Karpas-422 (cell line): ENCODE data around the gene PGS1. TPM values are rescaled to one million over a fixed set of nuclear protein-coding genes. Genes with fewer than 3 reads are reported as not detected.
"Not testable (repeated sequence)": the region's sequence is repeated elsewhere in the genome, so short reads cannot be mapped to it uniquely, and the experiment has no call there.

Source experiments
- DNase-seq: peaks from one replicate; pipeline ENCODE4 v3.0.0-alpha.2; 2015
- H2AFZ ChIP-seq: fragments of 200-600 bp; sonication (generic); 2 replicates; pipeline ENCODE4 v1.6.1; 2014; ENCODE audit warnings: antibody characterized with exemption, low read length, mixed read lengths
- H3K27ac ChIP-seq: fragments of 200-600 bp; sonication (generic); 2 replicates; pipeline ENCODE4 v1.5.1; 2014; ENCODE audit warnings: mild to moderate bottlenecking, low read length, moderate library complexity
- H3K27me3 ChIP-seq: fragments of 200-600 bp; sonication (generic); 2 replicates; pipeline ENCODE4 v1.6.1; 2014; ENCODE audit warnings: low read length, mixed read lengths
- H3K36me3 ChIP-seq: fragments of 200-600 bp; sonication (generic); 2 replicates; pipeline ENCODE4 v1.6.1; 2014; ENCODE audit warnings: low read length, mixed read lengths; ENCODE audit not compliant: insufficient read depth
- H3K4me1 ChIP-seq: fragments of 200-600 bp; sonication (generic); 2 replicates; pipeline ENCODE4 v1.6.1; 2014; ENCODE audit warnings: mild to moderate bottlenecking, low read length, mixed read lengths
- H3K4me2 ChIP-seq: fragments of 200-600 bp; sonication (generic); 2 replicates; pipeline ENCODE4 v1.6.1; 2014; ENCODE audit warnings: low read length, low read depth, mild to moderate bottlenecking; ENCODE audit not compliant: poor library complexity, severe bottlenecking
- H3K4me3 ChIP-seq: fragments of 200-600 bp; sonication (generic); 2 replicates; pipeline ENCODE4 v1.5.1; 2014; ENCODE audit warnings: mild to moderate bottlenecking, antibody characterized with exemption, low read length, mixed read lengths
- H3K79me2 ChIP-seq: fragments of 200-600 bp; sonication (generic); 2 replicates; pipeline ENCODE4 v1.6.1; 2014; ENCODE audit warnings: mild to moderate bottlenecking, low read length, mixed read lengths
- H3K9ac ChIP-seq: fragments of 200-600 bp; sonication (generic); 2 replicates; pipeline ENCODE4 v1.6.0; 2014; ENCODE audit warnings: low read length
- H3K9me2 ChIP-seq: fragments of 200-600 bp; sonication (generic), shearing (Covaris generic); replicated peaks from 2 replicates; pipeline ENCODE4 v1.6.0; 2014; ENCODE audit warnings: mild to moderate bottlenecking, low read length, moderate library complexity; ENCODE audit not compliant: insufficient read depth
- H3K9me3 ChIP-seq: fragments of 300-700, 200-600 bp; sonication (generic); 2 replicates; pipeline ENCODE4 v1.6.1; 2014; ENCODE audit warnings: low read length, mixed read lengths
- H4K20me1 ChIP-seq: fragments of 200-600 bp; sonication (generic); 2 replicates; pipeline ENCODE4 v1.6.1; 2014; ENCODE audit warnings: mild to moderate bottlenecking, antibody characterized with exemption, low read length, low read depth; ENCODE audit not compliant: insufficient read depth
- total RNA-seq: library from RNA; depleted of rRNA; stranded (reverse); fragments of >200 nt; shearing (Covaris generic); gene quantifications from 2 replicates; pipeline ENCODE4 v1.2.3, GENCODE V29; 2014; ENCODE audit warnings: low replicate concordance; rRNA removed

PGS1 gene
- total RNA-seq, result 15.9 and 33.3 TPM in 2 replicates

- Histone ChIP-seq H3K27me3 (no peaks in the 10 kb centered on the region), H2AFZ (peak within 1 kb of the TSS; percentile 99), H3K9me3 (no peaks in the 10 kb centered on the region), H3K27ac (no peak within 1 kb of the TSS; the same call in 1 of the 2 replicates), H3K9me2 (no peaks in the 10 kb centered on the region), H3K4me3 (peak within 1 kb of the TSS; percentile 97), H4K20me1 (peaks cover 13% of the 10 kb centered on the region), H3K4me1 (peaks cover 44% of the 10 kb centered on the region), H3K9ac (peak within 1 kb of the TSS; percentile 94), H3K4me2 (peak within 1 kb of the TSS; percentile 99), H3K79me2 (peaks cover 50% of the 10 kb centered on the region), H3K36me3 (no peaks in the 10 kb centered on the region)
- DNase-seq, result peak; percentile 92
Measured at GRCh38 chr17:78378225-78379130, at the start of gene PGS1. Gene PGS1, plus strand, starts transcription at chr17:78378649. Its CDS starts 17 bp downstream, at chr17:78378666.

GRCh38 chr17:78329263-78330059 lies 49.0 kb upstream of the PGS1 start:
- H3K4me3 ChIP-seq, result no peak overlapping the region
- no peak overlapping the region for H3K9ac ChIP-seq
- DNase-seq, result no peak
- H3K4me1 ChIP-seq, result no peaks in the 10 kb centered on the region
- H3K27ac ChIP-seq, result no peak overlapping the region
- H3K79me2 ChIP-seq, result no peaks in the 10 kb centered on the region
- no peak overlapping the region for H2AFZ ChIP-seq
- H3K27me3 ChIP-seq, result no peaks in the 10 kb centered on the region
- no peaks in the 10 kb centered on the region for H3K9me3 ChIP-seq
- no peaks in the 10 kb centered on the region for H4K20me1 ChIP-seq
- no peaks in the 10 kb centered on the region for H3K36me3 ChIP-seq
- H3K4me2 ChIP-seq, result no peak overlapping the region
- H3K9me2 ChIP-seq, result no peaks in the 10 kb centered on the region

- DNase-seq, result no peak
- H3K79me2 ChIP-seq, result no peaks in the 10 kb centered on the region
- H3K4me3 ChIP-seq, result no peak overlapping the region
- H3K27me3 ChIP-seq, result no peaks in the 10 kb centered on the region
- H3K9ac ChIP-seq, result no peak overlapping the region
- no peaks in the 10 kb centered on the region for H3K4me1 ChIP-seq
- H3K4me2 ChIP-seq, result no peak overlapping the region
- no peaks in the 10 kb centered on the region for H3K9me3 ChIP-seq
- H3K27ac ChIP-seq, result no peak overlapping the region
- H3K9me2 ChIP-seq, result no peaks in the 10 kb centered on the region
- no peak overlapping the region for H2AFZ ChIP-seq
- H4K20me1 ChIP-seq, result no peaks in the 10 kb centered on the region
- H3K36me3 ChIP-seq, result no peaks in the 10 kb centered on the region
Measured at GRCh38 chr17:78330570-78331224, 47.8 kb upstream of the PGS1 start.

- H3K9ac ChIP-seq, H3K9me2 ChIP-seq, DNase-seq, H3K79me2 ChIP-seq, H3K27ac ChIP-seq, H4K20me1 ChIP-seq, H3K36me3 ChIP-seq, H3K4me1 ChIP-seq, H3K4me3 ChIP-seq, H3K9me3 ChIP-seq, H2AFZ ChIP-seq, H3K27me3 ChIP-seq, H3K4me2 ChIP-seq: not testable (repeated sequence)
Measured at GRCh38 chr17:78331355-78331754, 47.1 kb upstream of the PGS1 start.

- no peaks in the 10 kb centered on the region for H3K9me2 ChIP-seq
- DNase-seq, result no peak
- H3K79me2 ChIP-seq, result no peaks in the 10 kb centered on the region
- H4K20me1 ChIP-seq, result no peaks in the 10 kb centered on the region
- H3K27ac ChIP-seq, result no peak overlapping the region
- H3K36me3 ChIP-seq, result no peaks in the 10 kb centered on the region
- peaks cover 13% of the 10 kb centered on the region for H3K4me1 ChIP-seq
- no peak overlapping the region for H2AFZ ChIP-seq
- no peak overlapping the region for H3K9ac ChIP-seq
- no peak overlapping the region for H3K4me2 ChIP-seq
- H3K4me3 ChIP-seq, result no peak overlapping the region
- no peaks in the 10 kb centered on the region for H3K27me3 ChIP-seq
- H3K9me3 ChIP-seq, result no peaks in the 10 kb centered on the region
Measured at GRCh38 chr17:78332991-78333390, 45.5 kb upstream of the PGS1 start.

GRCh38 chr17:78335209-78335608 lies 43.2 kb upstream of the PGS1 start:
- Histone ChIP-seq H3K9ac (no peak overlapping the region), H3K27me3 (peaks cover 3% of the 10 kb centered on the region; the same call in 1 of the 2 replicates), H3K36me3 (no peaks in the 10 kb centered on the region), H3K9me2 (no peaks in the 10 kb centered on the region), H3K4me2 (no peak overlapping the region), H3K4me3 (no peak overlapping the region), H3K79me2 (no peaks in the 10 kb centered on the region), H2AFZ (no peak overlapping the region), H3K4me1 (peaks cover 26% of the 10 kb centered on the region), H3K27ac (no peak overlapping the region), H4K20me1 (no peaks in the 10 kb centered on the region), H3K9me3 (no peaks in the 10 kb centered on the region)
- no peak for DNase-seq

GRCh38 chr17:78337244-78338109 lies 41.0 kb upstream of the PGS1 start:
- Histone ChIP-seq H3K9ac (no peak overlapping the region), H4K20me1 (no peaks in the 10 kb centered on the region), H3K4me3 (no peak overlapping the region), H3K4me1 (peaks cover 28% of the 10 kb centered on the region), H3K79me2 (no peaks in the 10 kb centered on the region), H3K9me2 (no peaks in the 10 kb centered on the region), H3K4me2 (peak overlapping the region; percentile 38), H3K27ac (no peak overlapping the region), H2AFZ (no peak overlapping the region), H3K27me3 (peaks cover 3% of the 10 kb centered on the region; the same call in 1 of the 2 replicates), H3K9me3 (no peaks in the 10 kb centered on the region), H3K36me3 (no peaks in the 10 kb centered on the region)
- DNase-seq, result peak; percentile 56
